ENCODE results near the gene USP3.

The USP3 gene

GRCh38 chr15:63494408-63494807 lies 10.0 kb upstream of the USP3 start:
- H3F3A ChIP-seq (ENCODE audit: low read depth), result peaks cover 3% of the 10 kb centered on the region; the same call in 1 of the 2 replicates
- no peaks in the 10 kb centered on the region for H3K9me2 ChIP-seq (replicated peaks; ENCODE audit: low read depth, low read length)
- H3K27me3 ChIP-seq (ENCODE audit: insufficient read depth, low read length, poor library complexity, severe bottlenecking), result no peaks in the 10 kb centered on the region
- H3K36me3 ChIP-seq (ENCODE audit: insufficient read depth, low read length), result no peaks in the 10 kb centered on the region
- TF ChIP-seq CTCF (conservative IDR thresholded peaks at IDR 0.05; ENCODE audit: low read length) (no peak), EZH2phosphoT487 (IDR thresholded peaks at IDR 0.05; ENCODE audit: borderline replicate concordance) (no peak)
- no peaks in the 10 kb centered on the region for H4K20me1 ChIP-seq (ENCODE audit: insufficient read depth, low read length, poor library complexity, severe bottlenecking)
- H3K4me1 ChIP-seq (ENCODE audit: insufficient read depth, low read length, poor library complexity, severe bottlenecking), result peaks cover 18% of the 10 kb centered on the region
- H3K4me2 ChIP-seq (ENCODE audit: low read depth, low read length, poor library complexity, severe bottlenecking), result no peak overlapping the region
- H3K9ac ChIP-seq (ENCODE audit: low read depth, low read length, poor library complexity, severe bottlenecking), result no peak overlapping the region
- no peak overlapping the region for H2AFZ ChIP-seq (ENCODE audit: low read length)
- no peaks in the 10 kb centered on the region for H3K9me3 ChIP-seq (ENCODE audit: insufficient read depth, low read depth, low read length)
- no peaks in the 10 kb centered on the region for H3K79me2 ChIP-seq (ENCODE audit: insufficient read depth, low read length)
- no peak overlapping the region for H3K4me3 ChIP-seq (ENCODE audit: low read length, poor library complexity, severe bottlenecking)

GRCh38 chr15:63495343-63495742 lies 9.1 kb upstream of the USP3 start:
- peaks cover 18% of the 10 kb centered on the region for H3K4me1 ChIP-seq (ENCODE audit: insufficient read depth, low read length, poor library complexity, severe bottlenecking)
- no peaks in the 10 kb centered on the region for H3K9me2 ChIP-seq (replicated peaks; ENCODE audit: low read depth, low read length)
- H3K9me3 ChIP-seq (ENCODE audit: insufficient read depth, low read depth, low read length), result no peaks in the 10 kb centered on the region
- H3K4me2 ChIP-seq (ENCODE audit: low read depth, low read length, poor library complexity, severe bottlenecking), result no peak overlapping the region
- no peak overlapping the region for H3K4me3 ChIP-seq (ENCODE audit: low read length, poor library complexity, severe bottlenecking)
- no peaks in the 10 kb centered on the region for H4K20me1 ChIP-seq (ENCODE audit: insufficient read depth, low read length, poor library complexity, severe bottlenecking)
- H3K36me3 ChIP-seq (ENCODE audit: insufficient read depth, low read length), result no peaks in the 10 kb centered on the region
- TF ChIP-seq CTCF (conservative IDR thresholded peaks at IDR 0.05; ENCODE audit: low read length) (no peak), EZH2phosphoT487 (IDR thresholded peaks at IDR 0.05; ENCODE audit: borderline replicate concordance) (no peak)
- no peaks in the 10 kb centered on the region for H3K79me2 ChIP-seq (ENCODE audit: insufficient read depth, low read length)
- peaks cover 3% of the 10 kb centered on the region; the same call in 1 of the 2 replicates for H3F3A ChIP-seq (ENCODE audit: low read depth)
- H3K9ac ChIP-seq (ENCODE audit: low read depth, low read length, poor library complexity, severe bottlenecking), result no peak overlapping the region
- H3K27me3 ChIP-seq (ENCODE audit: insufficient read depth, low read length, poor library complexity, severe bottlenecking), result no peaks in the 10 kb centered on the region
- H2AFZ ChIP-seq (ENCODE audit: low read length), result no peak overlapping the region

- no peak overlapping the region for H3K4me2 ChIP-seq (ENCODE audit: low read depth, low read length, poor library complexity, severe bottlenecking)
Observed at GRCh38 chr15:63495780-63496488, 8.5 kb upstream of the USP3 start.

More at GRCh38 chr15:63495780-63496488, 8.5 kb upstream of the USP3 start:
- no peak overlapping the region for H2AFZ ChIP-seq (ENCODE audit: low read length)
- H3K9me2 ChIP-seq (replicated peaks; ENCODE audit: low read depth, low read length), result no peaks in the 10 kb centered on the region
- no peaks in the 10 kb centered on the region for H3K36me3 ChIP-seq (ENCODE audit: insufficient read depth, low read length)
- no peaks in the 10 kb centered on the region for H3K27me3 ChIP-seq (ENCODE audit: insufficient read depth, low read length, poor library complexity, severe bottlenecking)
- no peak for TF ChIP-seq CTCF (conservative IDR thresholded peaks at IDR 0.05; ENCODE audit: low read length)
- no peak for TF ChIP-seq EZH2phosphoT487 (IDR thresholded peaks at IDR 0.05; ENCODE audit: borderline replicate concordance)
- no peaks in the 10 kb centered on the region for H3K9me3 ChIP-seq (ENCODE audit: insufficient read depth, low read depth, low read length)
- H4K20me1 ChIP-seq (ENCODE audit: insufficient read depth, low read length, poor library complexity, severe bottlenecking), result no peaks in the 10 kb centered on the region
- peaks cover 18% of the 10 kb centered on the region for H3K4me1 ChIP-seq (ENCODE audit: insufficient read depth, low read length, poor library complexity, severe bottlenecking)
- H3F3A ChIP-seq (ENCODE audit: low read depth), result peaks cover 3% of the 10 kb centered on the region; the same call in 1 of the 2 replicates
- no peak overlapping the region for H3K9ac ChIP-seq (ENCODE audit: low read depth, low read length, poor library complexity, severe bottlenecking)
- no peaks in the 10 kb centered on the region for H3K79me2 ChIP-seq (ENCODE audit: insufficient read depth, low read length)
- H3K4me3 ChIP-seq (ENCODE audit: low read length, poor library complexity, severe bottlenecking), result no peak overlapping the region
